D721Med (cell line): ENCODE data around the gene DDX39A.
"Not testable (repeated sequence)": the region's sequence is repeated elsewhere in the genome, so short reads cannot be mapped to it uniquely, and the experiment has no call there.

Experiments used
- DNase-seq: peaks from one replicate; pipeline ENCODE4 v3.0.0; 2011; ENCODE audit warnings: low spot score; ENCODE audit not compliant: insufficient read length
- FAIRE-seq: peaks from 2 replicates; lab custom pipeline; 2011; peaks lifted over from hg19 to GRCh38; lab: Jason Lieb, UNC
- TF ChIP-seq, protein P1 (sequence below): IDR thresholded peaks from 2 replicates; pipeline ENCODE4 v1.5.1; 2012; ENCODE audit warnings: mild to moderate bottlenecking, control low read depth; ENCODE audit not compliant: insufficient read depth; ENCODE audit errors: missing control alignments

Gene DDX39A

DNA sequence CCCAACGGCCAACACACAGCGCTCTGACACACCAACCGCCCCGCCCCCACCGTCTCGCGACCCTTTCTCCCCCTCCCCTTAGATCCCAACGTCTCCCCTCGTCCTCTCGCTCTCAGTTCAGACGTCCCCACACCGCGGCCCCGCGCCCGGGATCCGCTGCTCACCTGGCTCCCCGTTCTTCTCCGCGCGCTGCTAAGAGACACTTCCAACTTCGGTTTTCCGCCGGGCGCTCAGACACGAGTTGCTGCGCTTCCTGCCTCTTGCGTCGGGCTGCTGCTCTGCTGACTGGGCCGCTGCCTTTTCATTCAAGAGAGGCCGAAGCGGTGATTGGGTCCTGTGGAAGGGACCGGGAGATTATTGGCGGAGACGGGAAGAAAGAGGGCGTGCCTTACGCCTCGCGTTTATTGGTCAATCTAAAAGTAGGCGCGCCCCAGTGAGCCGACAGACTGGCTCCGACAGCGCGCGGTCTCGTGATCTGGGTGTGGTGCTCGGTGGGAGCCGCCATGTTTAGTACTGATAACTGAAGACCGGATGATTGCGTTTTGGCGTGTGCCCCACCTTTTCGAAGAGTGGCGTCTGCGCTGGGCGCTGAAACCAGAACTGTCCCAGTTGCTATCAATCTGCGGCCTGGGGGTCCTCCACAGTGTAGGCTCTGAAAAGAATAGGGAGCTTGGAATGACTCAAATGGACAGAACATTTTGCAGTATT lies at the start of gene DDX39A:
TSS of gene DDX39A (minus strand) at position 236 of the 708 bp plus-strand sequence. CDS start 6,121 bp downstream, outside the sequence.
- DNase-seq (peak; percentile 93), FAIRE-seq (no peak)
- TF ChIP-seq, protein P1, sequence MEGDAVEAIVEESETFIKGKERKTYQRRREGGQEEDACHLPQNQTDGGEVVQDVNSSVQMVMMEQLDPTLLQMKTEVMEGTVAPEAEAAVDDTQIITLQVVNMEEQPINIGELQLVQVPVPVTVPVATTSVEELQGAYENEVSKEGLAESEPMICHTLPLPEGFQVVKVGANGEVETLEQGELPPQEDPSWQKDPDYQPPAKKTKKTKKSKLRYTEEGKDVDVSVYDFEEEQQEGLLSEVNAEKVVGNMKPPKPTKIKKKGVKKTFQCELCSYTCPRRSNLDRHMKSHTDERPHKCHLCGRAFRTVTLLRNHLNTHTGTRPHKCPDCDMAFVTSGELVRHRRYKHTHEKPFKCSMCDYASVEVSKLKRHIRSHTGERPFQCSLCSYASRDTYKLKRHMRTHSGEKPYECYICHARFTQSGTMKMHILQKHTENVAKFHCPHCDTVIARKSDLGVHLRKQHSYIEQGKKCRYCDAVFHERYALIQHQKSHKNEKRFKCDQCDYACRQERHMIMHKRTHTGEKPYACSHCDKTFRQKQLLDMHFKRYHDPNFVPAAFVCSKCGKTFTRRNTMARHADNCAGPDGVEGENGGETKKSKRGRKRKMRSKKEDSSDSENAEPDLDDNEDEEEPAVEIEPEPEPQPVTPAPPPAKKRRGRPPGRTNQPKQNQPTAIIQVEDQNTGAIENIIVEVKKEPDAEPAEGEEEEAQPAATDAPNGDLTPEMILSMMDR = no peak

- DNase-seq (no peak), FAIRE-seq (no peak)
- TF ChIP-seq, protein P1 = no peak
These were observed 48.7 kb upstream of the DDX39A start for GRCh38 chr19:14467816-14468215.

DNA sequence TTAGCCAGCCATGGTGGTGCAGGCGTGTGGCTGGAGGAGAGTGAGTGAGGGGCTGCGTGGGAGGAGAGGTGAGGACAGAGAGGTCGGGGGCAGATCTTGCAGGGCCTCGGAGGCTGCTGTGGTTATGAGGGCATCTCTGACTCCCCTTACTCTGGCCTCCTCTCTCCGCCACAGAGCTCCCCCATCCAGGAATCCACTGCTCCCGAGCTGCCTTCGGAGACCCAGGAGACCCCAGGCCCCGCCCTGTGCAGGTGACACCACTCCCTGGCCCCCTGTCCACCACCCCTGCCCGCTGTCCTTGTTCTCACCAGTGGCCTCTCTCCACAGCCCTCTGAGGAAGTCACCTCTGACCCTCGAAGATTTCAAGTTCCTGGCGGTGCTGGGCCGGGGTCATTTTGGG lies 48.2 kb upstream of the DDX39A start:
- no peak for FAIRE-seq
- no peak for DNase-seq
- TF ChIP-seq, protein P1 = no peak

GRCh38 chr19:14463747-14464146 lies 44.6 kb upstream of the DDX39A start:
- FAIRE-seq (no peak), DNase-seq (no peak)
- TF ChIP-seq, protein P1 = no peak

DNA sequence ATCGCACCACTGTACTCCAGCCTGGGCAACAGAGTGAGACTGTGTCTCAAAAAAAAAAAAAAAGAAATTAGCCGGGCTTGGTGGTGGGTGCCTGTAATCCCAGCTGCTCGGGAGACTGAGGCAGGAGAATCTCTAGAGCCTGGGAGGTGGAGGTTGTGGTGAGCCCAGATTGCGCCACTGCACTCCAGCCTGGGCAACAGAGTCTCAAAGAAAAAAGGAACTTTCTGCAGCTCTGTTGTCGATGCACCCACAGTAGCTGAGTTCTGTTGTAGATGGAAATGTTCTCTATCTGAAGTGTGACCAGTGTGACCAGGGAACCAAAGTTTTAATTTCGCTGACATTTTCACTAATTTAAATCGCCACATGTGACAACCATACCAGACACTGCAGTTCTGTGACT lies 43.3 kb upstream of the DDX39A start:
- not testable (repeated sequence) for DNase-seq

GRCh38 chr19:14460935-14461334 lies 41.8 kb upstream of the DDX39A start:
- TF ChIP-seq, protein P1 = no peak
- FAIRE-seq (no peak), DNase-seq (no peak)

More for the DNA sequence above, 43.3 kb upstream of the DDX39A start:
- not testable (repeated sequence) for FAIRE-seq

- DNase-seq (no peak), FAIRE-seq (no peak)
- TF ChIP-seq, protein P1 = no peak
These were observed 40.6 kb upstream of the DDX39A start for GRCh38 chr19:14459703-14460102.

GRCh38 chr19:14452303-14452702 lies 33.2 kb upstream of the DDX39A start:
- not testable (repeated sequence) for DNase-seq, FAIRE-seq
